ENCODE data around the gene STUM. TPM values are rescaled to one million over a fixed set of nuclear protein-coding genes. Genes with fewer than 3 reads are reported as not detected.
"Not testable (repeated sequence)": the region's sequence is repeated elsewhere in the genome, so short reads cannot be mapped to it uniquely, and the experiment has no call there.

The STUM gene
- total and polyA plus RNA-seq, 10 of the 15 experiments (the other 5 are each of a cell fraction or from before 2014, with no cell fraction given), result under 0.01 to 0.15 (median 0.09) TPM; not detected in 5

GRCh38 chr1:226598455-226598849 lies 49.9 kb downstream of the STUM start (continued):
- no peak for TF ChIP-seq POLR2A (IDR thresholded peaks at IDR 0.05; ENCODE audit: low read depth, low read length)
- TF ChIP-seq GATAD2B (conservative IDR thresholded peaks at IDR 0.05; ENCODE audit: low read depth), result no peak
- TF ChIP-seq, protein P1, sequence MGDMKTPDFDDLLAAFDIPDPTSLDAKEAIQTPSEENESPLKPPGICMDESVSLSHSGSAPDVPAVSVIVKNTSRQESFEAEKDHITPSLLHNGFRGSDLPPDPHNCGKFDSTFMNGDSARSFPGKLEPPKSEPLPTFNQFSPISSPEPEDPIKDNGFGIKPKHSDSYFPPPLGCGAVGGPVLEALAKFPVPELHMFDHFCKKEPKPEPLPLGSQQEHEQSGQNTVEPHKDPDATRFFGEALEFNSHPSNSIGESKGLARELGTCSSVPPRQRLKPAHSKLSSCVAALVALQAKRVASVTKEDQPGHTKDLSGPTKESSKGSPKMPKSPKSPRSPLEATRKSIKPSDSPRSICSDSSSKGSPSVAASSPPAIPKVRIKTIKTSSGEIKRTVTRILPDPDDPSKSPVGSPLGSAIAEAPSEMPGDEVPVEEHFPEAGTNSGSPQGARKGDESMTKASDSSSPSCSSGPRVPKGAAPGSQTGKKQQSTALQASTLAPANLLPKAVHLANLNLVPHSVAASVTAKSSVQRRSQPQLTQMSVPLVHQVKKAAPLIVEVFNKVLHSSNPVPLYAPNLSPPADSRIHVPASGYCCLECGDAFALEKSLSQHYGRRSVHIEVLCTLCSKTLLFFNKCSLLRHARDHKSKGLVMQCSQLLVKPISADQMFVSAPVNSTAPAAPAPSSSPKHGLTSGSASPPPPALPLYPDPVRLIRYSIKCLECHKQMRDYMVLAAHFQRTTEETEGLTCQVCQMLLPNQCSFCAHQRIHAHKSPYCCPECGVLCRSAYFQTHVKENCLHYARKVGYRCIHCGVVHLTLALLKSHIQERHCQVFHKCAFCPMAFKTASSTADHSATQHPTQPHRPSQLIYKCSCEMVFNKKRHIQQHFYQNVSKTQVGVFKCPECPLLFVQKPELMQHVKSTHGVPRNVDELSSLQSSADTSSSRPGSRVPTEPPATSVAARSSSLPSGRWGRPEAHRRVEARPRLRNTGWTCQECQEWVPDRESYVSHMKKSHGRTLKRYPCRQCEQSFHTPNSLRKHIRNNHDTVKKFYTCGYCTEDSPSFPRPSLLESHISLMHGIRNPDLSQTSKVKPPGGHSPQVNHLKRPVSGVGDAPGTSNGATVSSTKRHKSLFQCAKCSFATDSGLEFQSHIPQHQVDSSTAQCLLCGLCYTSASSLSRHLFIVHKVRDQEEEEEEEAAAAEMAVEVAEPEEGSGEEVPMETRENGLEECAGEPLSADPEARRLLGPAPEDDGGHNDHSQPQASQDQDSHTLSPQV (IDR thresholded peaks at IDR 0.05), result no peak
- TF ChIP-seq CBFB (IDR thresholded peaks at IDR 0.05; ENCODE audit: low read depth), result no peak
- no peak for TF ChIP-seq SUZ12 (IDR thresholded peaks at IDR 0.05; ENCODE audit: unreplicated experiment)
- TF ChIP-seq, protein P2, sequence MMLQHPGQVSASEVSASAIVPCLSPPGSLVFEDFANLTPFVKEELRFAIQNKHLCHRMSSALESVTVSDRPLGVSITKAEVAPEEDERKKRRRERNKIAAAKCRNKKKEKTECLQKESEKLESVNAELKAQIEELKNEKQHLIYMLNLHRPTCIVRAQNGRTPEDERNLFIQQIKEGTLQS (IDR thresholded peaks at IDR 0.05; ENCODE audit: borderline replicate concordance, extremely low read depth, low read depth, low read length), result no peak
- TF ChIP-seq ZSCAN29 (IDR thresholded peaks at IDR 0.05), result no peak
- TF ChIP-seq, protein P3, sequence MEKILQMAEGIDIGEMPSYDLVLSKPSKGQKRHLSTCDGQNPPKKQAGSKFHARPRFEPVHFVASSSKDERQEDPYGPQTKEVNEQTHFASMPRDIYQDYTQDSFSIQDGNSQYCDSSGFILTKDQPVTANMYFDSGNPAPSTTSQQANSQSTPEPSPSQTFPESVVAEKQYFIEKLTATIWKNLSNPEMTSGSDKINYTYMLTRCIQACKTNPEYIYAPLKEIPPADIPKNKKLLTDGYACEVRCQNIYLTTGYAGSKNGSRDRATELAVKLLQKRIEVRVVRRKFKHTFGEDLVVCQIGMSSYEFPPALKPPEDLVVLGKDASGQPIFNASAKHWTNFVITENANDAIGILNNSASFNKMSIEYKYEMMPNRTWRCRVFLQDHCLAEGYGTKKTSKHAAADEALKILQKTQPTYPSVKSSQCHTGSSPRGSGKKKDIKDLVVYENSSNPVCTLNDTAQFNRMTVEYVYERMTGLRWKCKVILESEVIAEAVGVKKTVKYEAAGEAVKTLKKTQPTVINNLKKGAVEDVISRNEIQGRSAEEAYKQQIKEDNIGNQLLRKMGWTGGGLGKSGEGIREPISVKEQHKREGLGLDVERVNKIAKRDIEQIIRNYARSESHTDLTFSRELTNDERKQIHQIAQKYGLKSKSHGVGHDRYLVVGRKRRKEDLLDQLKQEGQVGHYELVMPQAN (conservative IDR thresholded peaks at IDR 0.05), result no peak
- TF ChIP-seq SMC3 (IDR thresholded peaks at IDR 0.05; ENCODE audit: borderline replicate concordance, low read length), result no peak

- intact Hi-C loops (cut with micrococcal nuclease; ENCODE audit: unreplicated experiment); H2AFZ ChIP-seq (ENCODE audit: control insufficient read depth, low read depth, low read length); H3K79me2 ChIP-seq (ENCODE audit: control insufficient read depth, insufficient read depth, low read length); RAD21 ChIA-PET (ENCODE audit: unreplicated experiment); FAIRE-seq; H3K27me3 ChIP-seq (replicated peaks in 1 of 2; ENCODE audit: control insufficient read depth in 2 of 2, insufficient read depth in 2 of 2, low read length in 1 of 2); H3K27ac ChIP-seq (ENCODE audit: control insufficient read depth, insufficient read depth); BruUV-seq (replicated peaks); H4K20me1 ChIP-seq (ENCODE audit: control insufficient read depth, insufficient read depth); H3K4me3 ChIP-seq; H3K4me2 ChIP-seq (ENCODE audit: control insufficient read depth, insufficient read depth); POLR2A ChIA-PET; H3K9ac ChIP-seq (ENCODE audit: control insufficient read depth, insufficient read depth, low read length); CTCF ChIA-PET; H3K4me1 ChIP-seq (ENCODE audit: control insufficient read depth, insufficient read depth, low read length); in situ Hi-C loops (cut with MboI); DNase-seq (ENCODE audit: low read depth, low spot score); H3K36me3 ChIP-seq (ENCODE audit: control insufficient read depth in 2 of 2, insufficient read depth in 2 of 2, low read length in 1 of 2); ATAC-seq; H3K9me3 ChIP-seq (replicated peaks; ENCODE audit: control insufficient read depth, insufficient read depth, low read length); SMC1A ChIA-PET (ENCODE audit: uncharacterized antibody, unreplicated experiment): not testable (repeated sequence)
- 46% methylated on average over 3 of the region's 3 CpGs for WGBS (ENCODE audit: insufficient coverage, insufficient replicate concordance, low lambda C conversion rate, missing lambda C conversion rate)
These were observed 50.4 kb downstream of the STUM start for GRCh38 chr1:226598955-226599354.
